ENCODE data around the gene FHAD1. TPM values are rescaled to one million over a fixed set of nuclear protein-coding genes. Genes with fewer than 3 reads are reported as not detected.

The FHAD1 gene
- total and polyA plus RNA-seq, 2 experiments from 2014 or later, result 0.24 to 0.74 TPM

GRCh38 chr1:15410223-15410883 is 163.3 kb downstream of the FHAD1 start:
- H3K27me3 ChIP-seq, result no peaks in the 10 kb centered on the region
- TF ChIP-seq CTCF (IDR thresholded peaks at IDR 0.05; ENCODE audit: low read depth, low read length), result no peak
- DNase-seq (ENCODE audit: low read depth in 1 of 2, low spot score in 1 of 2), result no peak

GRCh38 chr1:15410884-15411245 is 163.8 kb downstream of the FHAD1 start:
- H3K4me1 ChIP-seq (ENCODE audit: low read depth), result peaks cover 4% of the 10 kb centered on the region

More at GRCh38 chr1:15410223-15410883, 163.3 kb downstream of the FHAD1 start:
- Histone ChIP-seq H3K36me3 (no peaks in the 10 kb centered on the region), H3K9me3 (ENCODE audit: low read depth) (no peaks in the 10 kb centered on the region), H3K27ac (no peak overlapping the region), H3K4me1 (ENCODE audit: low read depth) (peaks cover 4% of the 10 kb centered on the region), H3K4me3 (peak overlapping the region; percentile 85)

GRCh38 chr1:15411593-15412137 is 164.6 kb downstream of the FHAD1 start:
- H3K36me3 ChIP-seq, result no peaks in the 10 kb centered on the region
- H3K4me3 ChIP-seq, result no peak overlapping the region
- TF ChIP-seq CTCF (IDR thresholded peaks at IDR 0.05; ENCODE audit: low read depth, low read length), result no peak
- no peaks in the 10 kb centered on the region for H3K27me3 ChIP-seq
- no peaks in the 10 kb centered on the region for H3K9me3 ChIP-seq (ENCODE audit: low read depth)
- no peak overlapping the region for H3K27ac ChIP-seq
- H3K4me1 ChIP-seq (ENCODE audit: low read depth), result peaks cover 4% of the 10 kb centered on the region
- peak in 1 of 2 donors; percentile 40 for DNase-seq (ENCODE audit: low read depth in 1 of 2, low spot score in 1 of 2)

More at GRCh38 chr1:15410884-15411245, 163.8 kb downstream of the FHAD1 start:
- peak overlapping the region; percentile 85 for H3K4me3 ChIP-seq
- no peaks in the 10 kb centered on the region for H3K36me3 ChIP-seq
- H3K27me3 ChIP-seq, result no peaks in the 10 kb centered on the region
- no peak for TF ChIP-seq CTCF (IDR thresholded peaks at IDR 0.05; ENCODE audit: low read depth, low read length)
- no peak for DNase-seq (ENCODE audit: low read depth in 1 of 2, low spot score in 1 of 2)
- H3K9me3 ChIP-seq (ENCODE audit: low read depth), result no peaks in the 10 kb centered on the region
- no peak overlapping the region for H3K27ac ChIP-seq

GRCh38 chr1:15412175-15412800 is 165.3 kb downstream of the FHAD1 start:
- Histone ChIP-seq H3K4me1 (ENCODE audit: low read depth) (peaks cover 4% of the 10 kb centered on the region), H3K27me3 (no peaks in the 10 kb centered on the region), H3K4me3 (no peak overlapping the region), H3K9me3 (ENCODE audit: low read depth) (no peaks in the 10 kb centered on the region), H3K27ac (no peak overlapping the region), H3K36me3 (no peaks in the 10 kb centered on the region)
- no peak for DNase-seq (ENCODE audit: low read depth in 1 of 2, low spot score in 1 of 2)
- TF ChIP-seq CTCF (IDR thresholded peaks at IDR 0.05; ENCODE audit: low read depth, low read length), result no peak

GRCh38 chr1:15412843-15413242 is 165.8 kb downstream of the FHAD1 start:
- no peaks in the 10 kb centered on the region for H3K27me3 ChIP-seq
- no peaks in the 10 kb centered on the region for H3K36me3 ChIP-seq
- H3K4me1 ChIP-seq (ENCODE audit: low read depth), result peaks cover 4% of the 10 kb centered on the region
- DNase-seq (ENCODE audit: low read depth in 1 of 2, low spot score in 1 of 2), result no peak
- no peaks in the 10 kb centered on the region for H3K9me3 ChIP-seq (ENCODE audit: low read depth)
- H3K4me3 ChIP-seq, result no peak overlapping the region
- no peak for TF ChIP-seq CTCF (IDR thresholded peaks at IDR 0.05; ENCODE audit: low read depth, low read length)
- no peak overlapping the region for H3K27ac ChIP-seq

Measured in cardiac muscle cell (in vitro differentiated cells and primary cell).